Mesenchymal stem cell (in vitro differentiated cells and primary cell): ENCODE measurements around the gene ZNRD2.

ENCODE experiments used
- DNase-seq: peaks from one replicate; pipeline ENCODE4 v3.0.0-alpha.2; 2013
- H2AFZ ChIP-seq: one replicate; pipeline ENCODE4 v1.6.1; 2013; ENCODE audit warnings: low read depth, mild to moderate bottlenecking, control low read depth, inconsistent platforms, low read length, moderate library complexity
- H2AK5ac ChIP-seq: 2 replicates; pipeline ENCODE4 v1.6.1; 2013; ENCODE audit warnings: low read length, moderate library complexity, mild to moderate bottlenecking, inconsistent platforms; ENCODE audit not compliant: severe bottlenecking
- H2BK120ac ChIP-seq: one replicate; pipeline ENCODE4 v1.6.1; 2013; ENCODE audit warnings: low read depth, mild to moderate bottlenecking, inconsistent platforms, low read length, moderate library complexity
- H2BK12ac ChIP-seq, 2 experiments: one replicate each; pipeline ENCODE4 v1.6.1; 2013; ENCODE audit warnings: inconsistent platforms in 2 of 2, low read length in 2 of 2, mild to moderate bottlenecking in 2 of 2, moderate library complexity in 2 of 2, control low read depth in 1 of 2
- H2BK15ac ChIP-seq: one replicate; pipeline ENCODE4 v1.6.1; 2013; ENCODE audit warnings: mild to moderate bottlenecking, low read depth, inconsistent platforms; ENCODE audit not compliant: poor library complexity, severe bottlenecking
- H2BK5ac ChIP-seq: 2 replicates; pipeline ENCODE4 v1.6.1; 2013; ENCODE audit warnings: low read depth, mild to moderate bottlenecking, low read length, control low read depth, inconsistent platforms; ENCODE audit not compliant: poor library complexity, severe bottlenecking
- H3K14ac ChIP-seq, 2 experiments: one replicate each; pipeline ENCODE4 v1.6.1; 2013; ENCODE audit warnings: inconsistent platforms in 2 of 2, low read length in 2 of 2, control low read depth in 1 of 2, mild to moderate bottlenecking in 1 of 2, moderate library complexity in 1 of 2
- H3K18ac ChIP-seq, 2 experiments: one replicate each; pipeline ENCODE4 v1.6.1; 2013; ENCODE audit warnings: inconsistent platforms in 2 of 2, low read length in 2 of 2, control low read depth in 1 of 2, low read depth in 1 of 2, mild to moderate bottlenecking in 1 of 2
- H3K23ac ChIP-seq, 2 experiments: one replicate each; pipeline ENCODE4 v1.6.1; 2013; ENCODE audit warnings: inconsistent platforms in 2 of 2, low read length in 2 of 2, mild to moderate bottlenecking in 2 of 2, moderate library complexity in 2 of 2, control low read depth in 1 of 2
- H3K27ac ChIP-seq: 2 replicates; pipeline ENCODE4 v1.5.1; 2013; ENCODE audit warnings: mild to moderate bottlenecking, moderate library complexity, low read length, control low read depth, inconsistent platforms; ENCODE audit not compliant: poor library complexity, severe bottlenecking
- H3K27me3 ChIP-seq, 2 experiments: 2 replicates each; pipeline versions ENCODE4 v1.6.1 to v1.7.0; 2013; ENCODE audit warnings: low read length in 2 of 2, mild to moderate bottlenecking in 2 of 2, moderate library complexity in 2 of 2, control low read depth in 1 of 2, inconsistent platforms in 1 of 2; ENCODE audit not compliant: control insufficient read depth in 1 of 2, insufficient read depth in 1 of 2
- H3K36me3 ChIP-seq, 2 experiments: 2 replicates each; pipeline versions ENCODE4 v1.6.1 to v1.7.0; 2013; ENCODE audit warnings: low read length in 2 of 2, control low read depth in 1 of 2, inconsistent platforms in 1 of 2, low read depth in 1 of 2, mild to moderate bottlenecking in 1 of 2; ENCODE audit not compliant: insufficient read depth in 2 of 2, control insufficient read depth in 1 of 2
- H3K4ac ChIP-seq, 2 experiments: one replicate each; pipeline ENCODE4 v1.6.1; 2013; ENCODE audit warnings: inconsistent platforms in 2 of 2, low read length in 2 of 2, mild to moderate bottlenecking in 2 of 2, moderate library complexity in 2 of 2, control low read depth in 1 of 2, low read depth in 1 of 2
- H3K4me1 ChIP-seq: 2 replicates; pipeline ENCODE4 v1.6.1; 2013; ENCODE audit warnings: low read depth, low read length, control low read depth; ENCODE audit not compliant: control insufficient read depth, insufficient read depth
- H3K4me2 ChIP-seq: 2 replicates; pipeline ENCODE4 v1.6.1; 2013; ENCODE audit warnings: low read length, mild to moderate bottlenecking, inconsistent platforms; ENCODE audit not compliant: poor library complexity, severe bottlenecking
- H3K4me3 ChIP-seq, 2 experiments: 2 replicates each; pipeline versions ENCODE4 v1.5.1 to v1.7.0; 2013; ENCODE audit warnings: low read length in 2 of 2, mild to moderate bottlenecking in 2 of 2, control low read depth in 1 of 2, low read depth in 1 of 2; ENCODE audit not compliant: insufficient read depth in 1 of 2
- H3K79me1 ChIP-seq: replicated peaks from 2 replicates; pipeline ENCODE4 v1.6.1; 2013; ENCODE audit warnings: mild to moderate bottlenecking, control low read depth, low read length, inconsistent platforms; ENCODE audit not compliant: poor library complexity, severe bottlenecking
- H3K9ac ChIP-seq: 2 replicates; pipeline ENCODE4 v1.7.0; 2013; ENCODE audit warnings: mild to moderate bottlenecking, low read length, moderate library complexity
- H3K9me3 ChIP-seq: 2 replicates; pipeline ENCODE4 v1.7.0; 2013; ENCODE audit warnings: mild to moderate bottlenecking, low read length; ENCODE audit not compliant: control insufficient read depth
- H4K8ac ChIP-seq: one replicate; pipeline ENCODE4 v1.6.1; 2013; ENCODE audit warnings: inconsistent platforms, mild to moderate bottlenecking, low read length, moderate library complexity
- H4K91ac ChIP-seq: one replicate; pipeline ENCODE4 v1.6.1; 2013; ENCODE audit warnings: mild to moderate bottlenecking, low read length, inconsistent platforms
- WGBS: methylation state at CpG from one replicate; pipeline ENCODE4 v1.1.7; 2013; ENCODE audit warnings: mixed read lengths; 5-methylcytosine and 5-hydroxymethylcytosine counted together

The ZNRD2 gene

DNA sequence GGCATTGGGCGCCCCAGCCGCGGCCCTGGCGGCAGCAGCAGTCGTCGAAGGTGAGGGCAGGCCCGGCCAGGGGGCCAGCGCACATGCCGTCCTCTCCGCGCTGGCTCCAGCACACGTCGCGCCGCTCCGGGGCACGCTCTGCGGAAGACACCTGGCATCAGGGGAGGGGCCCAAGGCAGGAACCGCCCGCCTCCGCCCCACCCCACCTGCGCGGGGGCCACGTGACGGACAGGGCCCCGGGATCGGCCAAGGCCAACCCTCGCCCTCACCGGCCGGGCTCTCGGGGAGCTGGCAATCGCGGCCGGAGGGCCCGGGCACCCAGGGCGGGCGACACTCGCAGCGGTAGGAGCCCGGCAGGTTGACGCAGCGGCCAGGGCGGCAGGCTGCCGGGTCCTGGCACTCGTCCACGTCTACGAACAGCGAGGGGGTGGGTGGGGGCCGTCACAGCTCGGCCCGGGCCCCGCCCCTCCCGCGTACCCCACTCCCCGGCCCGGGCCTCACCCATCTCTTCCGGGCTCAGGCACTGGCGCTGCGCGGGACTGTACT, 30.5 kb upstream of the ZNRD2 start:
- H3K27me3 ChIP-seq = no peaks in the 10 kb centered on the region
- peak overlapping the region; percentile 33 to 41 for H3K4ac ChIP-seq
- peak overlapping the region; percentile 17 to 92 for H3K18ac ChIP-seq
- H3K9me3 ChIP-seq = no peaks in the 10 kb centered on the region
- H3K14ac ChIP-seq = peak overlapping the region in 1 of 2 experiments; percentile 50
- peak overlapping the region; percentile 83 for H4K91ac ChIP-seq
- no peak for DNase-seq
- H3K4me2 ChIP-seq = peak overlapping the region; percentile 60
- H4K8ac ChIP-seq = peak overlapping the region; percentile 88
- H2AK5ac ChIP-seq = peak overlapping the region; percentile 46
- H3K4me3 ChIP-seq = peak overlapping the region; percentile 51 to 81
- H2BK5ac ChIP-seq = no peak overlapping the region
- H3K27ac ChIP-seq = peak overlapping the region; percentile 50
- peak overlapping the region; percentile 83 for H2BK15ac ChIP-seq
- WGBS = 7% methylated on average over 44 of the region's 60 CpGs
- peaks cover 30% of the 10 kb centered on the region for H3K4me1 ChIP-seq
- H3K36me3 ChIP-seq = peaks cover 64 to 73% of the 10 kb centered on the region in 2 experiments
- peak overlapping the region; percentile 86 for H3K9ac ChIP-seq
- peak overlapping the region in 1 of 2 experiments; percentile 48 for H3K23ac ChIP-seq
- H2BK120ac ChIP-seq = no peak overlapping the region
- peak overlapping the region; percentile 6 for H2AFZ ChIP-seq
- peak overlapping the region; percentile 15 to 75 for H2BK12ac ChIP-seq
- peaks cover 5% of the 10 kb centered on the region for H3K79me1 ChIP-seq

DNA sequence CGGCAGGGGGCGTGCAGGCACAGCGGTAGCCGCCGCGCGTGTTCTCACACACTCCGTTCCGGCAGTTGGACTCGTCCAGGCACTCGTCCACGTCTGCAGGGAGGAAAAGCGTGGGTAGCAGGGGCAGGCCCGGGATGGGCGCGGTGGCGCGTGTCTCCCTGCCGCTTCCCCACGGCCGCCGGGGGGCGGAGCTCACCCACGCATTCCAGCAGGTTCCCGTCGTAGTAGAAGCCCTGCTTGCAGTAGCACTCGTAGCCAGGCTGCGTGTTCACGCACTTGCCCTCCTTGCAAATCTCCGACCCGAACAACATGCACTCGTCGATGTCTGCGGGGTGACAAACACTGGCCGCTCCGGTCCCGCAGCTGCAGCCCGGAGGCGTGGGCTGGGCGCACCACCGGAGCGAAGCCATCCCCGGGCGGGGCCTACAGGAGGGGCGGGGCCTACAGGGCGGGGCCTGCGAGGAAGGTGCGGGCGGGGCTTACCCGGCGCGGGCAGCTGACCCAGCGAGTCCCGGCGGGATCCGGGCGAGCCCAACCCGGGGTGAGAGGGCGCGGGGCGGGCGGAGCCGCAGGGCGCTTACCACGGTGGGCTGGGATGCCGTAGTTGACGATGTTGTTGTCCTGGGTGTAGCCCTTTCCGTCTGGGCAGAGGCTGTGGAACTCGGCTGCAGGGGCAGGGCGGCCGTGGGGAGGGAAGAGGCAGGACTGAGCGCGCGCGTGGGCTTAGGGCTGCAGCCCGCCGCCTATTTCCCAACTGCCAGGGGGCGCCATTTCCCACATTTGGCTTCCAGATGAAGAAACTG, 29.8 kb upstream of the ZNRD2 start:
- peak; percentile 90 for DNase-seq
- Histone ChIP-seq H4K8ac (peak overlapping the region; percentile 89), H2AFZ (peak overlapping the region; percentile 20), H3K36me3 (peaks cover 64 to 73% of the 10 kb centered on the region in 2 experiments), H3K14ac (peak overlapping the region in 1 of 2 experiments; percentile 95), H3K9me3 (no peaks in the 10 kb centered on the region), H3K4me2 (peak overlapping the region; percentile 60), H3K27me3 (no peaks in the 10 kb centered on the region), H3K23ac (peak overlapping the region in 1 of 2 experiments; percentile 0), H3K4me1 (peaks cover 30% of the 10 kb centered on the region), H3K18ac (peak overlapping the region; percentile 66 to 92), H3K4ac (peak overlapping the region; percentile 77 to 85), H2BK5ac (no peak overlapping the region), H2BK15ac (peak overlapping the region; percentile 32), H4K91ac (peak overlapping the region; percentile 72), H2BK12ac (peak overlapping the region; percentile 51 to 85), H3K9ac (peak overlapping the region; percentile 86), H3K79me1 (peaks cover 5% of the 10 kb centered on the region), H3K4me3 (peak overlapping the region; percentile 60 to 81), H2AK5ac (no peak overlapping the region), H3K27ac (peak overlapping the region; percentile 55), H2BK120ac (peak overlapping the region; percentile 50)
- WGBS = under 1% methylated on average over 77 of the region's 78 CpGs

DNA sequence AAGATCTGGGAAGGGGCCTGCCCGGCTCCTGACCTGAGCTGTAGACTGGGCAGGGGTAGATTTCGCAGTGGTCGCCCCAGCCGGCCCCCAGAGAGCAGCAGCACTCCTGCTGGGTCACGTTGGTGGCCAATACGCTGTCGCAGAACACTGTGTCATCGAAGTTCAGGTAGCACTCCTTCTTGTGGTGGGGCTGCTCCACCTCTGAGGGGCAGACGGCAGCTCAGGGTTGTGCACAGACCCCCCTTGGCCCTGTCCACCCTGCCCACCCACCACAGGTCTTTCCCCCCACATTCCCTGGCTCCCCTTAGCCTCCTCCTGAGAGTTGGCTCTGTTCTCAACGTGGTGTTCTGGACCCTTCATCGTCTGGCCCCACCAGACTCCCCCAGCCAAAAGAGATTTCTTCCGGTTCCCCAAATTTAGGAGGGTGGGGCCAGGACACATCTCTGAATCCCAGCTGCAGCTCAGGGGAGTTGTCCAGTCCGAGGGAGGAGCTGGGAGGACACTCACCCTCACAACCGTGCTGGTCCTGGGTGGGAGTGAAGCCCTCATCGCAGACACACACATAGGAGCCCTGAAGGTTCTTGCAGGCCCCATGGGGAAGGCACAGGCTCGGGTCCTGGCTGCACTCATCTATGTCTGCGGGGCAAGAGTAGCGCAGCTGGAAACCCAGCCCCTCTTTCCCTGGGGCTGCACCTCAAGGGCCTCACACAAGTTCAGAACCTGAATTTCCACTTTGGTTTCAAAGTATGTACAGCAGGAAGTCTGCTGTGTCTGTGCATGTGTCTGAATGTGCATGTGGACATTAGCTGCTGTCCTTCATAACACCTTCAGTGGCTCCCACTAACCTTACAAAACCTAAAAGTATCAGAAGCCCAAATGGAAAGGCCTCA, 28.9 kb upstream of the ZNRD2 start:
- H2AFZ ChIP-seq = peak overlapping the region; percentile 3
- peaks cover 64 to 71% of the 10 kb centered on the region in 2 experiments for H3K36me3 ChIP-seq
- H4K8ac ChIP-seq = peak overlapping the region; percentile 92
- peak overlapping the region; percentile 86 for H3K9ac ChIP-seq
- DNase-seq = no peak
- peak overlapping the region; percentile 55 for H3K27ac ChIP-seq
- peak overlapping the region; percentile 50 for H2BK120ac ChIP-seq
- H3K27me3 ChIP-seq = no peaks in the 10 kb centered on the region
- H3K9me3 ChIP-seq = no peaks in the 10 kb centered on the region
- H3K14ac ChIP-seq = peak overlapping the region in 1 of 2 experiments; percentile 19
- H3K23ac ChIP-seq = no peak overlapping the region
- peak overlapping the region; percentile 37 to 67 for H3K18ac ChIP-seq
- H3K4me1 ChIP-seq = peaks cover 33% of the 10 kb centered on the region
- peak overlapping the region; percentile 33 for H2BK15ac ChIP-seq
- H2BK12ac ChIP-seq = peak overlapping the region; percentile 40
- H3K4me2 ChIP-seq = peak overlapping the region; percentile 60
- peak overlapping the region; percentile 34 to 85 for H3K4ac ChIP-seq
- peaks cover 3% of the 10 kb centered on the region for H3K79me1 ChIP-seq
- WGBS = 58% methylated on average over 18 of the region's 18 CpGs
- H2AK5ac ChIP-seq = no peak overlapping the region
- H2BK5ac ChIP-seq = no peak overlapping the region
- H4K91ac ChIP-seq = peak overlapping the region; percentile 87
- H3K4me3 ChIP-seq = peak overlapping the region; percentile 16 to 81
